ENCODE measurements around the gene VWA5B2. TPM values are rescaled to one million over a fixed set of nuclear protein-coding genes. Genes with fewer than 3 reads are reported as not detected.

Gene VWA5B2
- total and polyA plus RNA-seq, 9 of the 15 experiments (the other 6 are each of a cell fraction or from before 2014, with no cell fraction given): 0.04 TPM; not detected in 8

DNA sequence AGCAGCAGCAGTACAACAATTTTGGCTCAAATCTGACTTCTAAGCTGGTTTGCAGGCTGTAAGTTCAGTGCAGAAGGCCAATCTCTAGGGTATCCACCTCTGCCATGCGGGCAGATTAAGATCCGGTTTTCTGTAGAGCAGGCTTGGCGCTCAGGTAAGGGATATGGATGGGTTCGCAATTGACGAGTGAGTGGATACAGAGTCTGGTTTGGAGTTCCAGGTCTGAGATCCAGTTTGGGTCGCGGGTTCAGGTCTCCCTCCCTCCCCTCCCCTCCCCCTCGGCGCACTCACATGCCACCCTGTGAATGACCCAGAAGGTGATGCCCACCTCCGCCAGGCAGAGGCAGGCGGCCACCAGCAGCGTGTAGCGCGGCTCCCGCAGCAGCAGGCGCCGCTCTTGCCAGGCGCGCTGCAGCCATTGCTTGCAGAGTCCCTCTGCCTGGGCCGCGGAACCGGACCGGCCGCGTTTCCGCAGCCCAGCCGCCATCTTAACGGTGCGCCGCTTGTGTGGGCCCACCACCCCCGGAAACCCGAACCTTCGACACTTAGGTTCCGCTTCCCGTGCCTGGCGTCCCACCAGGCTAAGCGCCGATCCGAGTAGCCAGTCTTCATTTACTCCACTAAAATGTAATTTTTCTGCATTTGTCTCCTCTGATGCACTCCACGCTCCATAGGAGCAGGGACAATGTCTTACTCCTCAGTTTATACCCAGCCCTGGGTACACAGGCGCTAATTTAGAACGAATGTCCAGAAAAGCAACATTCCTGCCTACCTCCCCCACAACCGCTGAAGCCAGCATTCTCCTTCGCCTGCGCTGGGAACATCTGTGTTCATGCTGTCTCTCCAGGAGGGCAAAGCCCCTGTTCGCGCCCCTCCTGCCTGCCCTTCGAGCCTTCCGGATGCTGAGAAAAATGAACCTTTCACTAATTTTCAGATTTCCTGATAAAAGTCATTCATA, 19.3 kb downstream of the VWA5B2 start, which contains the start of gene ALG3 (continued):
- TF ChIP-seq, protein P1, sequence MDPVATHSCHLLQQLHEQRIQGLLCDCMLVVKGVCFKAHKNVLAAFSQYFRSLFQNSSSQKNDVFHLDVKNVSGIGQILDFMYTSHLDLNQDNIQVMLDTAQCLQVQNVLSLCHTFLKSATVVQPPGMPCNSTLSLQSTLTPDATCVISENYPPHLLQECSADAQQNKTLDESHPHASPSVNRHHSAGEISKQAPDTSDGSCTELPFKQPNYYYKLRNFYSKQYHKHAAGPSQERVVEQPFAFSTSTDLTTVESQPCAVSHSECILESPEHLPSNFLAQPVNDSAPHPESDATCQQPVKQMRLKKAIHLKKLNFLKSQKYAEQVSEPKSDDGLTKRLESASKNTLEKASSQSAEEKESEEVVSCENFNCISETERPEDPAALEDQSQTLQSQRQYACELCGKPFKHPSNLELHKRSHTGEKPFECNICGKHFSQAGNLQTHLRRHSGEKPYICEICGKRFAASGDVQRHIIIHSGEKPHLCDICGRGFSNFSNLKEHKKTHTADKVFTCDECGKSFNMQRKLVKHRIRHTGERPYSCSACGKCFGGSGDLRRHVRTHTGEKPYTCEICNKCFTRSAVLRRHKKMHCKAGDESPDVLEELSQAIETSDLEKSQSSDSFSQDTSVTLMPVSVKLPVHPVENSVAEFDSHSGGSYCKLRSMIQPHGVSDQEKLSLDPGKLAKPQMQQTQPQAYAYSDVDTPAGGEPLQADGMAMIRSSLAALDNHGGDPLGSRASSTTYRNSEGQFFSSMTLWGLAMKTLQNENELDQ (CRISPR knock-in tag; IDR thresholded peaks at IDR 0.05; ENCODE audit: borderline replicate concordance): no peak
- peak; percentile 79 for TF ChIP-seq RBM22 (IDR thresholded peaks at IDR 0.05; ENCODE audit: low read depth, low read length, poor library complexity, severe bottlenecking)
- no peak for TF ChIP-seq ZNF696 (CRISPR knock-in tag; conservative IDR thresholded peaks at IDR 0.05)
- TF ChIP-seq, protein P2, sequence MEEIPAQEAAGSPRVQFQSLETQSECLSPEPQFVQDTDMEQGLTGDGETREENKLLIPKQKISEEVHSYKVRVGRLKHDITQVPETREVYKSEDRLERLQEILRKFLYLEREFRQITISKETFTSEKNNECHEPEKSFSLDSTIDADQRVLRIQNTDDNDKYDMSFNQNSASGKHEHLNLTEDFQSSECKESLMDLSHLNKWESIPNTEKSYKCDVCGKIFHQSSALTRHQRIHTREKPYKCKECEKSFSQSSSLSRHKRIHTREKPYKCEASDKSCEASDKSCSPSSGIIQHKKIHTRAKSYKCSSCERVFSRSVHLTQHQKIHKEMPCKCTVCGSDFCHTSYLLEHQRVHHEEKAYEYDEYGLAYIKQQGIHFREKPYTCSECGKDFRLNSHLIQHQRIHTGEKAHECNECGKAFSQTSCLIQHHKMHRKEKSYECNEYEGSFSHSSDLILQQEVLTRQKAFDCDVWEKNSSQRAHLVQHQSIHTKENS (CRISPR knock-in tag; IDR thresholded peaks at IDR 0.05): no peak
- no peak for TF ChIP-seq SAFB2 (IDR thresholded peaks at IDR 0.05; ENCODE audit: borderline replicate concordance, low read depth, low read length, severe bottlenecking)
- TF ChIP-seq, protein P3, sequence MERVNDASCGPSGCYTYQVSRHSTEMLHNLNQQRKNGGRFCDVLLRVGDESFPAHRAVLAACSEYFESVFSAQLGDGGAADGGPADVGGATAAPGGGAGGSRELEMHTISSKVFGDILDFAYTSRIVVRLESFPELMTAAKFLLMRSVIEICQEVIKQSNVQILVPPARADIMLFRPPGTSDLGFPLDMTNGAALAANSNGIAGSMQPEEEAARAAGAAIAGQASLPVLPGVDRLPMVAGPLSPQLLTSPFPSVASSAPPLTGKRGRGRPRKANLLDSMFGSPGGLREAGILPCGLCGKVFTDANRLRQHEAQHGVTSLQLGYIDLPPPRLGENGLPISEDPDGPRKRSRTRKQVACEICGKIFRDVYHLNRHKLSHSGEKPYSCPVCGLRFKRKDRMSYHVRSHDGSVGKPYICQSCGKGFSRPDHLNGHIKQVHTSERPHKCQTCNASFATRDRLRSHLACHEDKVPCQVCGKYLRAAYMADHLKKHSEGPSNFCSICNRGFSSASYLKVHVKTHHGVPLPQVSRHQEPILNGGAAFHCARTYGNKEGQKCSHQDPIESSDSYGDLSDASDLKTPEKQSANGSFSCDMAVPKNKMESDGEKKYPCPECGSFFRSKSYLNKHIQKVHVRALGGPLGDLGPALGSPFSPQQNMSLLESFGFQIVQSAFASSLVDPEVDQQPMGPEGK (CRISPR knock-in tag; IDR thresholded peaks at IDR 0.05; ENCODE audit: borderline replicate concordance): 0 out of 2 replicates have a peak, but pooled peaks have one; percentile 29
- TF ChIP-seq FIP1L1 (IDR thresholded peaks at IDR 0.05; ENCODE audit: low read depth, low read length, poor library complexity, severe bottlenecking): peak; percentile 81
- TF ChIP-seq BRCA1 (IDR thresholded peaks at IDR 0.05): no peak
- TF ChIP-seq BRCA1 (CRISPR knock-in tag; IDR thresholded peaks at IDR 0.05): no peak
- peak; percentile 95 for TF ChIP-seq GABPB1 (CRISPR knock-in tag; IDR thresholded peaks at IDR 0.05)
- no peak for TF ChIP-seq TCFL5 (CRISPR knock-in tag; conservative IDR thresholded peaks at IDR 0.05)
- TF ChIP-seq HNRNPL (IDR thresholded peaks at IDR 0.05; ENCODE audit: low read depth, low read length): peak; percentile 89; the same call in 1 of the 2 replicates
- TF ChIP-seq ZNF408 (CRISPR knock-in tag; IDR thresholded peaks at IDR 0.05; ENCODE audit: low read depth): no peak
- TF ChIP-seq MED1 (CRISPR knock-in tag; IDR thresholded peaks at IDR 0.05; ENCODE audit: borderline replicate concordance): no peak
- TF ChIP-seq ZC3H4 (CRISPR knock-in tag; IDR thresholded peaks at IDR 0.05; ENCODE audit: borderline replicate concordance): no peak
- TF ChIP-seq, protein P4, sequence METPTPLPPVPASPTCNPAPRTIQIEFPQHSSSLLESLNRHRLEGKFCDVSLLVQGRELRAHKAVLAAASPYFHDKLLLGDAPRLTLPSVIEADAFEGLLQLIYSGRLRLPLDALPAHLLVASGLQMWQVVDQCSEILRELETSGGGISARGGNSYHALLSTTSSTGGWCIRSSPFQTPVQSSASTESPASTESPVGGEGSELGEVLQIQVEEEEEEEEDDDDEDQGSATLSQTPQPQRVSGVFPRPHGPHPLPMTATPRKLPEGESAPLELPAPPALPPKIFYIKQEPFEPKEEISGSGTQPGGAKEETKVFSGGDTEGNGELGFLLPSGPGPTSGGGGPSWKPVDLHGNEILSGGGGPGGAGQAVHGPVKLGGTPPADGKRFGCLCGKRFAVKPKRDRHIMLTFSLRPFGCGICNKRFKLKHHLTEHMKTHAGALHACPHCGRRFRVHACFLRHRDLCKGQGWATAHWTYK (CRISPR knock-in tag; IDR thresholded peaks at IDR 0.05): peak; percentile 86; the same call in 1 of the 2 replicates
- peak; percentile 78 for TF ChIP-seq DIDO1 (tag; IDR thresholded peaks at IDR 0.05; ENCODE audit: low read depth)
- no peak; the same call in none of the 2 replicates for TF ChIP-seq SP1 (CRISPR knock-in tag; IDR thresholded peaks at IDR 0.05)
- TF ChIP-seq SNIP1 (IDR thresholded peaks at IDR 0.05; ENCODE audit: low read depth): no peak

Data from K562 (cell line).